ENCODE measurements around the gene PPP1R12B.

DNA sequence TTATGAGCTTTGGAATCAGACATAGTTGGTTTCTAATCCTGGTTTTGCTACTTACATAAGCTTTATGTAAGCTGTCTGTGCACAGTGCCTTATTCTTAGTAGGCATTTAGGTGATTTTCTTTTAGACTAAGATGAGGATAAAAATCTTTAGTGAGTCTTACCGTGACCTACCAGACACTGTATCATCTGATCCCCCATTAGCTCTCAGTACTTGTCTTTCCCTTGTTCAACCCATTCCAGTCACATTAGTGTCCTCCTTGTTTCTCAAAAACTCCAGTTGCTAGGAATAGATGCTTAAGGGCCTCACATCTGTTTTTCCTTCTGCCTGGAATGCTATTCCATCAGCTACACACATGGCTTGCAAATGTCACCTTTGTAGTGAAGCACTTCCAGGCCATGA, 18.8 kb downstream of the PPP1R12B start:
- TF ChIP-seq EZH2phosphoT487 (IDR thresholded peaks at IDR 0.05; ENCODE audit: borderline replicate concordance, low read length): no peak
- TF ChIP-seq, protein P1, sequence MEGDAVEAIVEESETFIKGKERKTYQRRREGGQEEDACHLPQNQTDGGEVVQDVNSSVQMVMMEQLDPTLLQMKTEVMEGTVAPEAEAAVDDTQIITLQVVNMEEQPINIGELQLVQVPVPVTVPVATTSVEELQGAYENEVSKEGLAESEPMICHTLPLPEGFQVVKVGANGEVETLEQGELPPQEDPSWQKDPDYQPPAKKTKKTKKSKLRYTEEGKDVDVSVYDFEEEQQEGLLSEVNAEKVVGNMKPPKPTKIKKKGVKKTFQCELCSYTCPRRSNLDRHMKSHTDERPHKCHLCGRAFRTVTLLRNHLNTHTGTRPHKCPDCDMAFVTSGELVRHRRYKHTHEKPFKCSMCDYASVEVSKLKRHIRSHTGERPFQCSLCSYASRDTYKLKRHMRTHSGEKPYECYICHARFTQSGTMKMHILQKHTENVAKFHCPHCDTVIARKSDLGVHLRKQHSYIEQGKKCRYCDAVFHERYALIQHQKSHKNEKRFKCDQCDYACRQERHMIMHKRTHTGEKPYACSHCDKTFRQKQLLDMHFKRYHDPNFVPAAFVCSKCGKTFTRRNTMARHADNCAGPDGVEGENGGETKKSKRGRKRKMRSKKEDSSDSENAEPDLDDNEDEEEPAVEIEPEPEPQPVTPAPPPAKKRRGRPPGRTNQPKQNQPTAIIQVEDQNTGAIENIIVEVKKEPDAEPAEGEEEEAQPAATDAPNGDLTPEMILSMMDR (IDR thresholded peaks at IDR 0.05; ENCODE audit: low read depth, low read length, poor library complexity, severe bottlenecking): no peak
